Stimulated activated CD4-positive, alpha-beta T cell treated with anti-CD3 and anti-CD28 coated beads, Interleukin-1b, Interleukin-23, amount 100 ng/mL, for 24 hours (primary cell): ENCODE data around the gene MAP1LC3B.

Experiments
- DNase-seq, 4 experiments: peaks; one replicate each; pipeline ENCODE4 v3.0.0-alpha.2; 2020; ENCODE audit warnings: low read depth in 4 of 4, low spot score in 1 of 4

Gene MAP1LC3B

DNA sequence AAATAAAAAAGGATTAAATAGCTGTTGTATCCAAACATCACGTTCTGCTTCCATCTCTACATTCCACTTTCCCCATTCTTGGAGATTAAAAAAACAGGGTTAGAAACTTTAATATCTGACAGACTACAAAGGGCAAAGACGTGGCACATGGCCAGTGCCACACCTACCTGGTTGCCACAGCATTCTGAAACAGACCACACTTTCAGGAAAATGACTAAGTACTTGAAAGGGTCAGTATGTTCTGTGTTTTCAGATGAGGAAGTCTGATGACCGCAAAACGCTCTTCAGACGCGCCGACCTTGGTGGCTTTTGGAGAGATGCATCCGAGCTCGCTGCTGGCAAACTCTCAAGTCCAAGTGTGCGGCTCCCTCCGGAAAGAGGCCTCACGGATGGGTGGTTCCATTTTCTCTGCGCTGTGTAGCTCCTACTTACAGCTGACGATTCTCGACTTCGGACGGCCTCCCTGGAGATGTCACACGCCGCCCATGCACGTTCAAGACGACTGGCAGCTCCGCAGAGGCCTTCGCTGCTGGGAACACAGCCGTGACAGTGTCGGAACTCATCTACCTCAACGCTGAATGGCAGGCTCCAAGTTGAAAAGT, 15.5 kb downstream of the MAP1LC3B start:
- no peak for DNase-seq

DNA sequence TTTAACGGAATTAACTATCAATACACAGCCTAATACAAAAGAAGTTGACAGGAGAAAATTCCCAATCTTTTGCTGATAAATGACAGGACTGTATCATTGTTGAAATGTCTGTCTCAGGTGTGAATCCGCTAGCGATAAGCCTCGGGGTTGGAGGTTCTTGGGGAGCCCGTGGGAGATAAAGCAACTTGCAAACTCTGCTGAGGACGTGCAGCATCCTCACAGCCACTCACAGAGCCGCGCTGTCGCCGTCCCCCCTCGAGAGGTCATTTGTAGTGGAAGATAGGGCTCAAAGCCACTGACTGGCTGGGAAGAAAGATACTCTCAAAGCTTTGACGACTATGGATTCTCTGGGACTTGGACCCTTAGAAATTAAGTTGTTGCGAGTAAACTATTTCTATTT, 17.0 kb downstream of the MAP1LC3B start:
- no peak for DNase-seq

DNA sequence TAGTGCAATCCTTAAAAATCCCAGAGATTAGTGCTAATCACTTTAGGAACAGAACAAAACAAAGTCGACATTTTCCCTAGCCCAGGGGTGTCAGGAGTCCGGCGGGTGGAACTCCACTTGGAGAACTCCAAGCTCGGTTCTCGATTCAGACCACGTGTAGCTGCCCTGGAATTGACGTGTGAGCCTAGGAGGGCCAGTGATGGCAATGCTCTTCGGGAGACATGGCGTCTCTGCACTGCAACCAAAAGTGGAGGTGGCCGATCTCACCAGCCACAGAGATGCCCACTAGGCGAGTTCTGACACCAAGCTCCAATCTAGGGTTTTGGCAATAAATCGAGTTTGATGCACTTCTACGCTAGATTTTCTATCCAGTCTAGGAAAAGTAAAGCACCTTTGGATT, 17.6 kb downstream of the MAP1LC3B start:
- no peak for DNase-seq

DNA sequence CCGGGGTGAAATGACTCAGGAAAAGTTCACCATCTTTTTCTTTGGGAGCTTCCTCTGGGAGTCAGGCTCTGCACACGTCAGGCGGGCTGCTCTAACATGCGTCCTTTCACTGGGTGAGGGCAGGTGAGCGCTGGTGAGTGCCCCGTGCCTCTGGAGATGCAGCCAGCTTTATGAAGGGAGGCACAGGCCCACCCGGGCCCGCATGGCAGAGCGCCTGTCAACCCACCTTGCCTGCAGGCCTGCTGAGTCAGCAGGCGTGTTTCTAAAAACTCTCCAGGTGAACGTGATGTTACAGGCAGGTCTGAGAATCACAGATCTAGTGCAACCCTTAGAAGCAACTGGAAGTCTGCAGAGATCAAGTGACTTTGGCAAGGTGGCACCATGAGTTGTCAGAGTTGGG, 18.4 kb downstream of the MAP1LC3B start:
- no peak for DNase-seq

DNA sequence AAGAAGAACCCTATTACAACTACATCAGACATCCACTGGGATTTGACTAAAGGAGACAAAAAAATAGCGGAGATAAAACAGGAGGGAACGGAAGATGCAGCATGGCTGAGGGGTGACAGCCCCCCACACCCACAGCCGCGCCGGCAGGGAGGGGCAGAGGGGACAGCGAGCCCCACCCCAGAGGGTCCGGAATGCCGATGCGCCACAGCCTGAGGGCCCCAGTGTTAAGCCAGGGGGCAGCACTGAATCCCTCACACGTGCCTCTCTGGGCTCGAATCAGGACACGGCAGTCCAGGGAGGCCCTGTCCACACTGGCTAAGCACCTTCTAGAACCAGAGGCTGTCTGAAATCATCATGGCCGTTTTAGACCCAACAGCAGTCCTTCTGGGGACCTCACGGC, 18.8 kb downstream of the MAP1LC3B start:
- no peak for DNase-seq

DNA sequence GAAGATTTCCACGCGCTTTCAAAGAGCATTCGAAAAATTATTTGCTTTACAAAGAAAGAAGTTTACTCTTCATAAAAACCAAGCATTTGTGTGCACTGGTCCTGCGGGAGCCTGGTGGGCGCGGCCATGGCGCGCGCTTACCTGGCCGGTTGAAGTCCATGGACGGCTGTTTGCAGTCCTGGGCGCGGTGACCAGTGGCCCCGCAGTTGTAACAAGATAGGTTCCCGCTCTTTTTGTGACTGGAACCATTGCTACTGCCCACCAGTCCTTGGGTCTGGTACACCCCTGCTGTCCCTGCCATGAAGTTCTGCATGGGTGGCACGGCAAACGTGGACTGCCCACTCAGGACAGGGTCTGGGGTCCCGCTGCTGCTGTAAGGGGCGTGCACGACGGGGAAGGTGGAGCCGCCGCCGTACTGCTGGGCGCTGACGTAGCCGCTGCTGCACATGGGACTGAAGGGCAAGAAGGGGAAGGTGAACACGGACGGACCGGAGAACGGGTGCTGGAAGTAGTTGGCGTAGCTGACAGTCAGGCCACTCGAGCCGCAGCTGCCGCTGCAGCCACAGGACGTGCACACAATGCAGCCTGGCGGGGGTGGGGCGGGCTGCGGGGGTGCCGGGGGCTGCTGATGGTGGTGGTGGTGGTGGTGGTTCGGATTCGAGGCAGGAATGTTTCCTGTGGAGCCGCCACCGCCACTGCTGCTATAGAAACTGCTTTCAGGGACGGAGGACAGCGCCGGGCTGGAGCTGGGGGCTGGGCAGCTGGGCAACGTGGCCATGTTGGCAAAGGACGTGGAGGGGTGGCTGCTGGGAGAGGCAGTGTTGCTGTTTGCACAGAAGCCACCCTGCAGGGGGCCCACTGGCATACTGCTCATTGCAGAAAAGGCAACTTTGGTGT, 19.5 kb downstream of the MAP1LC3B start:
- no peak for DNase-seq

DNA sequence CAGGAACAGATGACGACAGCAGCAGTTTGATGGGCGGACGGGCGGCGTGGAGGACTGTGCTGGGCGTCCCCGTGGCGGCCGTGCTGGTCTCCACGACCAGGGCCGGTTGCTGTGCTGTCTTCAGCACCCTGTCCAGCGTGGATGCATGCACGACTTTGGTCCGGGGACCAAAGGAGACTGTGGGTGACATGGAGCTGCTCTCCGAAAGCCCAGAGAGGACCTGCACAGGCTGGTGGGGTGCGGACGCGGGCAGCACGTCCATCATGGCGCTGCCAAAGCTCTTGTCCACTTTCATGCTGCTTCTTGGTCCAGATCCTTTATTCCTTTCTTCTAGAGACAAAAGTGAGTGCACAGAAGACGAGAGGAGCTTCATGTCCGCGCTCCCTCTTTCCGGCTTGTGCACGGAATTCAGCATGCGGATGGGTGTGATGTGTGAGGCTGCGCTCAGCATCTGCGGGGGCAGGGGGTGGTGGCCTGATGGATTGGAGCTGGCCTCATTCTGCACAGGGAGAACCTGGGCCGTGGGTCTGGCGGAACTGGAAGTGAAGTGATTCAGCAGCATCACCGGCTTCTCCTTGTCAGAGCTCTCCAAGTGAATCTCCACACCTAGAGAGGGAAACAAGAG, 20.3 kb downstream of the MAP1LC3B start:
- no peak for DNase-seq

DNA sequence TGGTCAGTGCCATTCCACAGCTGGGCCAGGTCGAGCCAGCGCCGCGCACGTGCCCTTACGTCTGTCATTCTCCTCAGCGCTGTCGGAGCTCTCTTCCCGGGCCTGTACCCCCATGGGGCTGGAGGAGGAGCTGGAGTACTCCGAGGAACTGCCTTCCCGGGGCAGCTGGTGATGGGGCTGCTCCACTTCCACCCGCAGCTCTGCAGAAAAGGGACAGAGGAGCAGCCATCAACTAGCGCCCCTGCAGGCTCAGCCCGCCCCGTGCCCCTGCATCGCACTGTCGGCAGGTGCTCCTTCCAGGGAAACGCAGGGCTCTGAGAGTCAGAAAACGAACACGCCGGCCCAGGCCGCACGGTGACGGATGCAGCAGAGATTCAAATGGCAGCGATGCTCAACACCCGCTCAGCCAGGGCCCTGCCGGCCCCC, 20.9 kb downstream of the MAP1LC3B start:
- no peak for DNase-seq

DNA sequence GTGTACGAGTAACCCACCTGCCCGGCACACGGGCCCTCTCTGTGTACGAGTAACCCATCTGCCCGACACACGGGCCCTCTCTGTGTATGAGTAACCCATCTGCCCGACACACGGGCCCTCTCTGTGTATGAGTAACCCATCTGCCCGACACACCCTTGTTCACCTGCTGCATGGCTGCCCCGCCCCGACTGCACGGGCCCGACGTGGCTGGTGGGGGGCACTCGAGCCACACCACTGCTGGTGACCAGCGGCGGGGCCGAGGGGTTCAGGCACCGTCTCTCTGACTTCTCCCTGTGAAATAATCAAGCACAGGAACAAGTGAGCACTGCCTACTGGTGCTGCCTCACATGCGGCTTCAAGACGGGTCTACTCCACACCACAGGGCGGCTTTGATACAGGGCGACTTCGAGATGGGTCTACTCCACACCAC, 22.1 kb downstream of the MAP1LC3B start:
- DNase-seq: no peak

DNA sequence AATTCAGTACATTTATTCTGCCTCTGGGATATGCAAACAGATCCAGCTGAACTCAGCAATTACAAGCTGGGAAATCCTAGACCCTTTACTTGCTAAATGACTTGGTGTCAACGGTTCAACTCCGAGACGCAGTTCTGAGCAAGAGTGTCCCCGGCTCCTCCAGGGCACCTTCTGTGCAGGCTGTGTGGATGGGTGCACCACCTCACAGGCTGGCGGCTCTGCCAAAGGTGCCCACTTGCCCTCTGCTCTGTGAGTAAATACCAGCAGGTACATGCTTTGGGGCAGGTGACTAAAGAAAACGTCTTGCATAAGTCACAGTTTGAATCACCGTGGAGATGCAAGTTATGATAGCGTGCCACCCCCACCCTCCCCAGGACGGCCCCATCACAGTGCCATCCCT, 23.3 kb downstream of the MAP1LC3B start:
- DNase-seq: no peak

DNA sequence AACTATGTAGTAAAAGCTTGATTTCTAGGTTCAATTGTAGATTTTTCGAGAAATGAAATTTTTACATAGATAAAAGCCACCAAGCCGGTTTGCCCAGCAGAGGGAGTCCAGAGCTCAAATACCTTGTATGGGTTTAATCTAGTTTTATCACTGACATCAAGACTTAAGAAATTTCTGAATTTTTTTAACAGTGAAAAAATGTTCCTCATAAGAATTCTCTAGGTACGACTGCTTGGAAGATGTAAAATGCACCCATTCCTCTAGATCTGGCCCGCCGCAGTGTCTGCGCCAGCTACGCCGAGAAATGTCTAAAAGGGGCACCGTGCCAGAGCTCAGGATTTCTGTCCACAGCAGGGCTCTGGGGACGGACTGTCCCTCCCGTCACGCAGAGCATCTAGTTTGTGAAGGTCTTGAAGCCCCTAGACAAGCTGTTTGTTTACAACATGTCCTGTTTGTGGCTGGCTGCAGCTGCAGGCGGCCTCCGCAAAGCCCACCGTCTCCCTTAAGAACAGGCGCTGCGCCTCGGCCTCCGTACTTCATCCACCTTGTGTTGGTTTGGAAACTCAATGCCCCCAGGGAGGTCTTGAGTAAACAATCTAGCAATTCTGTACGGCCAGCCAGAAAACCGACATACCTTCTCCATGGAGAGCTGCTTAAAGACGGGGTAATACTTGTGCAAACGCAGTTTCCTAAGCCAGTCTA, 24.8 kb downstream of the MAP1LC3B start:
- no peak for DNase-seq

DNA sequence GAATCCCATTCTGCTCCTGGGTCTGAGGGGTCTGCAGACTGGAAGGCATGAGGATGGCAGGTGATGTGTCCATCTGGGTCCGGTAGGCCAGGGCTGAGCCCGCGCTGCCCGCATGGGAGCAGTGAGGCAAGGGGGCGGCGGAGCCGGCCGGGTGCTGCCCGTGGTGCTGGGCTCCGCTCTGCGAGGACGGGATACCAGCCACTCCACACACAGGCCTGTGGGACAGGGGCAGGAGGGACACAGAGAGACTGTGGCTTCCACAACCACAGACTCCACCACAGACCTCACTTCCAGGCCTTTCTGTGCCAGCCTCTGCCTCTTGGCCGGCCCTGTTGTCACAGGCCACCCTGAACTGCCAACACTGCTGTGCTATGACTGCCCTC, 25.4 kb downstream of the MAP1LC3B start:
- DNase-seq: no peak

DNA sequence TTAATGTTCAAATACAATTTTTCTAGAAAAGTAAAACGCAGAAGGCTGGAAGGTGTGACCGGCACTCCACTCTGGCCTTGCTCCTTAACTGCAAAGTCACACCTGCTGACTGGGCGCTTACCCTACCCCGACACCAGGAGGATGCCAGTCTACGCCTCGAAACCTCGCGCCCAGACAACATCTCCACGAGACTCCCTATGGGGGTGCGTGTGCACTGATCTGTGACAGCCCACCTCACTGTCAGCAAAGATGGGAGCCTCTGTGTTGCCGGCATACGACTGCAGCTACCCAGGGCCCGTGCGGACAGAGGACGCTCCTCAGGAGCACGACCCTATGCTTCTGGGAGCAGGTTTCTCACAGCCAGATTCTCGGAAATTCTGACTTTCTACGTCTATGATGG, 26.1 kb downstream of the MAP1LC3B start:
- no peak for DNase-seq

DNA sequence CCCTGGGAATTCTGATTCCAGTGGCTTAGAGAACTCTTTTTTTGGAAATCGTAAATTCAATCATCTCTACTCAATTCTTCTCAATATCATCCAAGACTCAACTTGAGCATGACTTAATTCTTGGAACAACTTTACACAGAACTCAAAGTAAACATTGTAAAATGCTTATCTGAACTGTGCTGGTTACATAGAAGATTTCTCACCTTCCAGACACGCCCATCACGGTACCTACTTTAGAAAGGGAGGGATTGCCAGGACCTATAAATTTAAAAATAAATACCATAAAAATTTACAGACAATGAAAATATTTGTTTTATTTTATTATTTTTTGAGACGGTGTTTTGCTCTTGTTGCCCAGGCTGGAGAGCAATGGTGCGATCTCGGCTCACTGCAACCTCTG, 26.5 kb downstream of the MAP1LC3B start:
- DNase-seq: no peak

DNA sequence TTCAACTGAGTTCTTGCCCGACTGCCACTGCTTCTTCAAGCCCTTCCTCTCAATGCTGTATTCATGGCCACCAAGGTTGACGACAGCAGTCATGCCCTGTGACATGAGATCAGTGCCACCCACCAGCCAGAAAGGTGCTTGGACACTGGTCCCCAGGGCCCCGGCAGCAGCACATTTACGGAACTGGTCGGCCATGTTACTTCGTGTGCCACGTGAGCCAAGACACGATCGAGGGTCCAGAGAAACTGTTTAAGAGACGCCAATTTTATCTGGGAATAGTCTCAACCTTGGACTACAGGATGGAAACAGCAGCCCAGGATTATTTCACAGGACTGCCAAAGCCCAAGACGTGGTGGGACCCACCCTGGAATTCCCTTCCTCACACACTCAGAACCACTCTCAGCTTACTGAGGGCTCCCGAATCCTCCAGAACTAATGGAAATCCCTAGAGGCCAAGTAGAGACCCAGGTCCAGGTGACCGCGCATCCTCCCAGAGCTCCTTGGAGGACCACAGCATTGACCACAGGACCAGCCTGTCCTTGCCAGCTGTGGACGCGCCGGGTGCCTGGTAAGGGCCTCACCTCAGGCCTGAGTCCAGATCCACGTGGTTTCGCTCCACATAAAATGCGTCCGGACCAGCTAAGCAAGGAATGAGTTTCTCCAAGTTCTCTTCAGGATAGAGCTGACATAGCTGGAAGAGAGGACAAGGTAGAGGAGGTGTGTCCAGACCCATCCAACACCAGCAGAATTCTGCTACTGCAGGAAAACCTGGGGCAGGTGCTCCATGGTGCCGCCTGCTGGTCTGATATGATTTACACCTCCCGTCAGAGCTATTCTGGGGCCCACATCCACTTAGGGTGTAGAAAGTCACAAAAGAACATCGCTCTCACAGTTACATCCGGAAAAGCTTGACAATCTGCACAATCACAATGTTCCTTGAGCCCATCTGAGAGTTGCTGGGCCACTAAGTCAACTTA, 28.2 kb downstream of the MAP1LC3B start:
- no peak for DNase-seq

DNA sequence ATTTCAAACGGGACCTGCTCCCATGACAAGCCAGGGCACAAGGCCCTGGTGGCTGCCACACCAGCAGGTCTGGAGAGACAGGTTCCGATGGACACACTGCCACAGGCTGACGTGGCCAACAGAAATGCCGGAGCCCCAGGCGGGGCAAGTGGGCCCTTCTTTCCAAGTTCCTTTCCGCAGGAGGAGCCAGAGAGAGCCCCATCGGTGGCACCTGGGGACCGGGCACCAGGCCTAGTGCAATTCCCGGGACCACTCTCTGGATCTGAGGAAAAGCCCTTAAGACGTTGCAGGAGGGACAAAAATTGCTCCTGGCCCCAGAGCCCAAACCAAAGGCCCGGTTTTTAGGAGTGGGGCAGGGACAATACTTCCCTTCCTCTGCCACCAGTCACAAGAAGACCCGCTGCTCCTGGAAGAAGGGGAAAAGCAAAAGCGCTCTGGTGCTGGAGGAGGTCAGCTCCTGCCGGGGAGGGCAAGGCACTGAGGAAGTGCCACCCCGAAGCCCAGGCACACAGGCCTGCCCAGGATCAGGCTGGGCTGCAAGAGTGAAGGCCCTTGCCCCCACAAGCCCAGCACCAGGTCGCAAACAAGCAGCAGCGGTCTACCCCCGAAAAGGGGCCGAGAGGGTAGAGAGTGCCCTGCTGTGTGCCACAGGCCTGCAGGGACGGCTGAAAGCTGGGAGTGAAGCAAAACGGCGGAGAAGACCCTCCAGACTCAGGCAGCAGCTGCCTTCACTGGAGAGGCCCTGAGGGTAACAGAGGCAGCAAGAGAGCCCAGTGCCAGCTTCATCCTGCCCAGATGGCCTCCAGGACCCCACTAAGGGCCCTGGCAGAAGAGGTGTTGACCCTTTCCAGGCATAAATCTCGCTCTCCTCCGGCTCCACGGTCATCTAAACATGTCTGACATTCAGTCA, 29.1 kb downstream of the MAP1LC3B start:
- DNase-seq: no peak

DNA sequence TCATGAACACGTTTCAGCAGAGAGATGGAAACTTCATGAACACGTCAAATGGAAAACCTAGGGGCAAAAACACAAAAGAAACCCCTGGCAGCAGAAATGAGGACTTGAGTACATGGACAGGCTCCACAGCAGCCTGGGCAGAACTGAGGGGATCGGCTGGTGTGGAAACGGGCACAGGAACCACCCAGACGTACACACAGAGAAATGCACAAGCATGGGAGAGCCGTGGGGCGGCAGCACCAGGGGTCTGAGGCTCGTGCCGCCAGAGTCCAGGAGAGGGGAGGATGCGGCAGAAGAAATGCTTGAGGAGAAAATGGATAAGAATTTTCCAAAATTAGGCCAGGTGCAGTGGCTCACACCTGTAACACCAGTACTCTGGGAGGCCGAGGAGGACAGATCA, 30.0 kb downstream of the MAP1LC3B start:
- no peak for DNase-seq

DNA sequence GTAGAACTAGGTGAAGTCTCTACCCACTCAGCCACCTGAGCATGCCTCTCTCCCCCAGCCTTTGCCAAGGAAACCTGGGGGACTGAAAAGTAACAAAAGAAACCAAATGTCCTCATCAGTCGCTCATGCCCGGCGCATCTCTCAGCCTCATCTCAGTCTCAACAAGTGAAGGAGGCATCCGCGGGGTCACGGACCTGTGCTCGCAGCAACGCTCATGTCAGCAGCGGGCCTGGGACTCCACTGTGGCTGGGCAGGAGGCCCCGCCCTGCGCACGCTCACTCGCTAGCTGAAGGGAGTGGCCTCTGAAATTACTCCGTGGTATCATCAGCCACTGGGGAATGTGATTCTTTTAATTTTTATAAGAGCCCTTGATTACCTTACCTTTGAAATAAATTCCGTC, 31.3 kb downstream of the MAP1LC3B start:
- no peak for DNase-seq

DNA sequence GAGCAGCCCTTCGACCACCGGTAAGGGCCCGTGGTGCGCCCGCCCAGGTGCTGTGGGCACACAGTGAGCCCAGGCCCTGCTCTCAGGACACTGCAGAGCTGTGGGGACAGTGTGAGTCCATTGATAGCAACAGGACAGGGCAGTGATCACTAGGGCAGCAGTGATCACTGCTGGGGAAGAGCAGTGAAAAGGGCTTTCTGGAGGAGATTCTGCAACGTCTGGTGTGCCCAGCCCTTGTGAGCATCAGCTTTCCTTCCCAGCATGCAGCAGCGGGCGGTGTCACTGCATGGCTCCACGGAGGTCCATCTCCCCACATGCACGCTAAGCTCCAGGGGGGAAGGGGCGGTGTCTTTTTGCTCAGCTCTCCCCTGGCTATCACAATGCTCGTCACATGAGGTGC, 32.1 kb downstream of the MAP1LC3B start:
- no peak for DNase-seq

DNA sequence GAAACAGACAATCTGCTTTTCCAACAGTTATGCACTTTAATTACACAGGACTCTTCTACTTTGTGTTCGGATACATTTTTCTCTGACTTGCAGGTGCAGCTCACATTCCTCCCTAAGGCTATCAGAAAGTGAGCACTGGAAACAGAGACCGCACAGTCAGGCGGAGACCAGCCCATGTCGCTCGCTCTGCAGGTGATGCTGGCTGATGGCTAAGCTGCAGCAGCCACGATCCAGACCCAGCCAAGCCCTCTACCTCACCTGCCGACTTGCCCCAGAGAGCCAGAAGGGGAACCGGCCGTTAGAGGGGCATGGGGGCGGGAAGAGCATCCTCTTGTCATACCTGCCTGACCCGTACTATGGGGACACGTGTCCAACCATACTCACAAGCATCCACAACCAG, 33.8 kb downstream of the MAP1LC3B start:
- DNase-seq: no peak
